T-helper 1 cell treated with Interleukin-12 subunit alpha and Interleukin-12 subunit beta and Interleukin-4 antibody, amounts not matched to agents 30 μg/mL and 1 μg/mL, for 36 hours (primary cell): ENCODE results near the gene PAF1.
A peak's percentile ranks its signal among the peaks of the same experiment; 100 is the strongest.

Experiments
- H3K27ac Mint-ChIP-seq: one replicate; pipeline ENCODE4 v1.8.0; 2021; ENCODE audit warnings: mild to moderate bottlenecking, mixed read lengths
- H3K27me3 Mint-ChIP-seq: one replicate; pipeline ENCODE4 v1.8.0; 2021; ENCODE audit warnings: low read depth, mixed read lengths
- H3K36me3 Mint-ChIP-seq: one replicate; pipeline ENCODE4 v1.8.0; 2021; ENCODE audit warnings: low read depth, mixed read lengths
- H3K4me1 Mint-ChIP-seq: one replicate; pipeline ENCODE4 v1.8.0; 2021; ENCODE audit warnings: low read depth, mixed read lengths
- H3K4me3 Mint-ChIP-seq: one replicate; pipeline ENCODE4 v1.8.0; 2021; ENCODE audit warnings: mild to moderate bottlenecking, moderate library complexity, mixed read lengths
- H3K9me3 Mint-ChIP-seq: one replicate; pipeline ENCODE4 v1.8.0; 2021; ENCODE audit warnings: mixed read lengths

Gene PAF1

GRCh38 chr19:39424934-39425333, 34.0 kb upstream of the PAF1 start:
- Mint-ChIP-seq H3K27ac (no peak overlapping the region), H3K9me3 (no peaks in the 10 kb centered on the region), H3K27me3 (no peaks in the 10 kb centered on the region), H3K4me1 (peaks cover 2% of the 10 kb centered on the region), H3K4me3 (no peak overlapping the region), H3K36me3 (peaks cover 15% of the 10 kb centered on the region)

- Mint-ChIP-seq H3K9me3 (no peaks in the 10 kb centered on the region), H3K27me3 (no peaks in the 10 kb centered on the region), H3K36me3 (peaks cover 21% of the 10 kb centered on the region), H3K4me3 (no peak overlapping the region), H3K27ac (no peak overlapping the region), H3K4me1 (peaks cover 2% of the 10 kb centered on the region)
These were observed 32.6 kb upstream of the PAF1 start for GRCh38 chr19:39423258-39424086.

DNA sequence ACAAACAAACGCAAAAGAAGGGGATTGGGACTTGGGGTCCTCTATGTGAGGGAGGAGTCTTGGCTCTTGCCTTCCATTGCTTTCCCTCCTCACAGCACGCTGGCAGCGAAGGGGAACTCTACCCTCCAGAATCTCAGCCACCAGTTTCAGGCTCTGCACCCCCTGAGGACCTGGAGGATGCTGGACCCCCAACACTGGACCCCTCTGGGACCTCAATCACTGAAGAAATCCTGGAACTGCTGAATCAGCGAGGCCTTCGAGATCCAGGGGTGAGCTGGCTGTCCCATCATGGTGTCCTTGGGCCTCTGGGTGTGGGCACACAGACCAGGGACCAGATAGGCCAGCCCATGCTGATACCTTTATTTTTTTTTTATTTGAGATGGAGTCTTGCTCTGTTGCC, 31.1 kb upstream of the PAF1 start:
- Mint-ChIP-seq H3K9me3 (no peaks in the 10 kb centered on the region), H3K4me1 (peaks cover 4% of the 10 kb centered on the region), H3K36me3 (peaks cover 24% of the 10 kb centered on the region), H3K27ac (no peak overlapping the region), H3K27me3 (no peaks in the 10 kb centered on the region), H3K4me3 (no peak overlapping the region)

GRCh38 chr19:39420769-39421168, 29.9 kb upstream of the PAF1 start:
- Mint-ChIP-seq H3K36me3 (peaks cover 22% of the 10 kb centered on the region), H3K27ac (no peak overlapping the region), H3K4me3 (no peak overlapping the region), H3K9me3 (no peaks in the 10 kb centered on the region), H3K27me3 (no peaks in the 10 kb centered on the region), H3K4me1 (peaks cover 2% of the 10 kb centered on the region)

DNA sequence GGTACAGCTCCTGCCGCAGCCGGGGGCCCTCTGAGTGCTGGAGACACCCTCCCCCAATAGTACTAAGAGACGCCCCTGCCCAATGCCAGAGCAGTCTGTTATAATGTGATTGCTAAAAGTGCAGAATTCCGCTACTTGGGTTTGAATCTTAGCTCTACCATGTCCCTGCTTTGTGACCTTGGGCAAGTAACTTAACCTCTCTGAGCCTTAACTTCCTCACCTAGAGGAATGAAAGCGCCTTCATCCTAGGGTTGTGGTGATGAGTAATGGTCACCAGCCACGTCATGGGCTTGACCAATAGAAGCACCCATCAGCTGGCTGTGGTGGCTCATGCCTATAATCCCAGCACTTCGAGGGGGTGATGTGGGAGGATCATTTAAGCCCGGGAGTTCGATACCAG, 28.1 kb upstream of the PAF1 start:
- Mint-ChIP-seq H3K4me3 (no peak overlapping the region), H3K36me3 (peaks cover 13% of the 10 kb centered on the region), H3K27ac (no peak overlapping the region), H3K27me3 (no peaks in the 10 kb centered on the region), H3K9me3 (no peaks in the 10 kb centered on the region), H3K4me1 (peaks cover 9% of the 10 kb centered on the region)

DNA sequence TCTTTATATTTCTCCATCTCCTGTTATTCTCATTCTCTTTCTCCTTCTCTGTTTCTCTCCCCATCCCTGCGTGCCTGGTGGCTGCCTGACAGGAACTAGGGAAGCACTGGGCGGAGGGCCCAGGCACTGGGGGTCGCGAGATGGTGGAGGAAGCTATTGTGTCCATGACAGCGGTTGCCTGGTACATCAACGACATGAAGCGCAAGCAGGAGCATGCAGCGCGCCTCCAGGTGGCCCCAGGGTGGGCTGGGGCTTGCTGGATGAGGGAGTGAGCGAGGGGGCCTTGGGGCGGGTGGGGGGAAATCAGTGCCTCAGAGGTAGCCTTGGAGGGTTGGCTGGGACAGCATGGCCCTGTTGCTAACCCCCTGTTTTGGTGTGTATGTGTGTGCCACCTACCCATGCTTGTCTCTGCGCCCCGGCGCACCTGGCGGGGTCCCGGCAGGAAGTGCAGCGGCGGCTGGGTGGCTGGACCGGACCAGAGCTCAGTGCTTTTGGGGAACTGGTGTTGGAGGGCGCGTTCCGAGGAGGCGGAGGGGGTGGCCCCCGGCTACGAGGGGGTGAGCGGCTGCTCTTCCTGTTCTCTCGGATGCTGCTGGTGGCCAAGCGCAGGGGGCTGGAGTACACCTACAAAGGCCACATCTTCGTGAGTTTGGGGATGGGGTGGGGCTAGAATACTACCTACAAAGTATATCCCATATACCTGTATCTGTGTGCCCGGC, 26.7 kb upstream of the PAF1 start:
- peak overlapping the region; percentile 40 for H3K4me3 Mint-ChIP-seq
- H3K36me3 Mint-ChIP-seq: peaks cover 9% of the 10 kb centered on the region
- H3K4me1 Mint-ChIP-seq: peaks cover 12% of the 10 kb centered on the region
- H3K27me3 Mint-ChIP-seq: no peaks in the 10 kb centered on the region
- no peak overlapping the region for H3K27ac Mint-ChIP-seq
- no peaks in the 10 kb centered on the region for H3K9me3 Mint-ChIP-seq

GRCh38 chr19:39416152-39417120, 25.5 kb upstream of the PAF1 start:
- Mint-ChIP-seq H3K27me3 (no peaks in the 10 kb centered on the region), H3K36me3 (peaks cover 10% of the 10 kb centered on the region), H3K27ac (no peak overlapping the region), H3K4me1 (peaks cover 19% of the 10 kb centered on the region), H3K4me3 (no peak overlapping the region), H3K9me3 (no peaks in the 10 kb centered on the region)

DNA sequence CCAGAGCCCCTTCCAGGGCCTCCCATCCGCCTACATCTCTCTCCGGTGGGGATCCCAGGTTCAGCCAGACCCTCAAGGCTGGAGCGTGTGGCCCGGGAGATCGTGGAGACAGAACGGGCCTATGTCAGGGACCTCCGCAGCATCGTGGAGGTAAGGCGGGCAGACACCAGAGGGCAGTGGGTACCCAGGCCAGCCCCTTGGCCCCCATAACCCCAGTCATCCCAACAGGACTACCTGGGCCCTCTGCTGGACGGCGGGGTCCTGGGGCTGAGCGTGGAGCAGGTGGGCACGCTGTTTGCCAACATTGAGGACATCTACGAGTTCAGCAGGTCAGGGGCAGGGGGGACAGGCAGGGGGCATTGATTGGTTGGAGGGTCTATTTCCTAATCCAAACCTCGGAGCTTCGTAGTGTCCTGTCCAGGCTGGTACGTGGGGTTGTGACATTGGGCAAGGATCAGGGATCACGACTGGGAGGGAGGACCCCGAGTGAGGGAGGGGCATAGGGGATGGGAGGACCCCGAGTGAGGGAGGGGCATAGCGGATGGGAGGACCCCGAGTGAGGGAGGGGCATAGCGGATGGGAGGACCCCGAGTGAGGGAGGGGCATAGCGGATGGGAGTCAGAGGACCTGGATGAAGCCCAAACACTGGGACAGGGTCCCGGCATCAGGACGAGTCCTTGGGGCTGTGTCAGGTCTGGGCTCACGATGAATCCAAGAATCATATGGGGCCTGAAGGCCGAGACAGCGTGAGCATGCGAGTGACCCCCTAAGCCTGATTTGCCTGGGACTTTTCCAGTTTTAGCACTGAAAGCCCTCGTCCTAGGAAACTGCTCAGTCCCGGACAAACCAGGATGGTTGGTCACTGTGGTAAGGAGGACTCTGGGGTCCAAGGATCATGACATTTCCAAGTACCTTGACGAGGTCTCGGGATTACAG, 24.5 kb upstream of the PAF1 start:
- H3K9me3 Mint-ChIP-seq: no peaks in the 10 kb centered on the region
- no peak overlapping the region for H3K4me3 Mint-ChIP-seq
- H3K27ac Mint-ChIP-seq: no peak overlapping the region
- H3K4me1 Mint-ChIP-seq: peaks cover 30% of the 10 kb centered on the region
- H3K36me3 Mint-ChIP-seq: peaks cover 18% of the 10 kb centered on the region
- no peaks in the 10 kb centered on the region for H3K27me3 Mint-ChIP-seq

- peaks cover 33% of the 10 kb centered on the region for H3K4me1 Mint-ChIP-seq
- H3K27ac Mint-ChIP-seq: peak overlapping the region; percentile 87
- no peaks in the 10 kb centered on the region for H3K27me3 Mint-ChIP-seq
- peak overlapping the region; percentile 91 for H3K4me3 Mint-ChIP-seq
- H3K9me3 Mint-ChIP-seq: no peaks in the 10 kb centered on the region
- H3K36me3 Mint-ChIP-seq: peaks cover 15% of the 10 kb centered on the region
These were observed 23.2 kb upstream of the PAF1 start for GRCh38 chr19:39413911-39414608.

- H3K27me3 Mint-ChIP-seq: no peaks in the 10 kb centered on the region
- H3K4me1 Mint-ChIP-seq: peaks cover 38% of the 10 kb centered on the region
- peak overlapping the region; percentile 87 for H3K27ac Mint-ChIP-seq
- H3K9me3 Mint-ChIP-seq: no peaks in the 10 kb centered on the region
- peaks cover 17% of the 10 kb centered on the region for H3K36me3 Mint-ChIP-seq
- H3K4me3 Mint-ChIP-seq: peak overlapping the region; percentile 91
These were observed 22.5 kb upstream of the PAF1 start for GRCh38 chr19:39413272-39413910.

DNA sequence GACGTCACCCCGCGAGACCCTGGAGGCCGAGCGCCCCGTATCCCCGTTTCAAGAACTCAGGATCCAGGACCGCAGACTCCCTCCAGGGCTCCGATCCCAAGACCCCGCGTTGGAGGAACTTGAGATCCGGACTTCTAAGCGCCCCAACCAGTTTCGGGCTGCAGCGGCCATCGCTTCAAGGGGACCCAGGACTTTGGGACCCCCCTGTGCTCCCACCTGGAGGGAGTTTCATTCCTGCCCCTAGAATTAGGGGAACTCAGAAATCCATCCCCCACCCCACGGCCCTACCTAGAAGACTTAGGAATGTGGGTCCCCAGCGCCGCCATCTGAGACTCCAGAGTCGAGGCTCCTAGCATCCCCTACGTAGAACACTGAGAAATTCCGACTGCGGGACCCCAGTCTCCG, 22.0 kb upstream of the PAF1 start:
- no peaks in the 10 kb centered on the region for H3K27me3 Mint-ChIP-seq
- peaks cover 22% of the 10 kb centered on the region for H3K36me3 Mint-ChIP-seq
- no peaks in the 10 kb centered on the region for H3K9me3 Mint-ChIP-seq
- H3K27ac Mint-ChIP-seq: peak overlapping the region; percentile 69
- H3K4me3 Mint-ChIP-seq: peak overlapping the region; percentile 78
- H3K4me1 Mint-ChIP-seq: peaks cover 38% of the 10 kb centered on the region

- Mint-ChIP-seq H3K4me1 (peaks cover 36% of the 10 kb centered on the region), H3K27ac (peak within 1 kb of the TSS; percentile 96), H3K27me3 (no peaks in the 10 kb centered on the region), H3K36me3 (peaks cover 22% of the 10 kb centered on the region), H3K9me3 (no peaks in the 10 kb centered on the region), H3K4me3 (peak within 1 kb of the TSS; percentile 91)
These were observed 21.4 kb upstream of the PAF1 start, which contains the start of gene PLEKHG2 for GRCh38 chr19:39412100-39412866. Gene PLEKHG2 (plus strand): TSS chr19:39412669. CDS start chr19:39414087, 1,418 bp downstream.
